Putamen (tissue), 1 donor: ENCODE data around the gene TEX48.

Experiments
- DNase-seq: peaks from one replicate; pipeline ENCODE4 v3.0.0-alpha.2; 2016; ENCODE audit warnings: low spot score

TEX48 gene

GRCh38 chr9:114693248-114693855 lies 11.4 kb upstream of the TEX48 start:
- DNase-seq = no peak

DNA sequence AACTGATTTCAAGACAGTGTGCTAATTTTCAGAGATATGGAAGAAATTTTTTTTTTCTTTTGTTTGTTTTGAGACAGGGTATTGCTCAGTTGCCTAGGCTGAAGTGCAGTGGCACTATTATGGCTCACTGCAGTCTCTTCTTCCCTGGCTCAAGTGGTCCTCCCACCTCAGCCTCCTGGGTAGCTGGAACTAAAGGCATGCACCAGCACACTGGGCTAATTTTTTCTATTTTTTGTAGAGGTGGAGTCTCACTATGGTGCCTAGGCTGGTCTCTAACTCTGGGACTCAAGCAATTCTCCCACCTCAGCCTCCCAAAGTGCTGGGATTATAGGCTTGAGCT lies 9.9 kb upstream of the TEX48 start:
- no peak for DNase-seq

DNA sequence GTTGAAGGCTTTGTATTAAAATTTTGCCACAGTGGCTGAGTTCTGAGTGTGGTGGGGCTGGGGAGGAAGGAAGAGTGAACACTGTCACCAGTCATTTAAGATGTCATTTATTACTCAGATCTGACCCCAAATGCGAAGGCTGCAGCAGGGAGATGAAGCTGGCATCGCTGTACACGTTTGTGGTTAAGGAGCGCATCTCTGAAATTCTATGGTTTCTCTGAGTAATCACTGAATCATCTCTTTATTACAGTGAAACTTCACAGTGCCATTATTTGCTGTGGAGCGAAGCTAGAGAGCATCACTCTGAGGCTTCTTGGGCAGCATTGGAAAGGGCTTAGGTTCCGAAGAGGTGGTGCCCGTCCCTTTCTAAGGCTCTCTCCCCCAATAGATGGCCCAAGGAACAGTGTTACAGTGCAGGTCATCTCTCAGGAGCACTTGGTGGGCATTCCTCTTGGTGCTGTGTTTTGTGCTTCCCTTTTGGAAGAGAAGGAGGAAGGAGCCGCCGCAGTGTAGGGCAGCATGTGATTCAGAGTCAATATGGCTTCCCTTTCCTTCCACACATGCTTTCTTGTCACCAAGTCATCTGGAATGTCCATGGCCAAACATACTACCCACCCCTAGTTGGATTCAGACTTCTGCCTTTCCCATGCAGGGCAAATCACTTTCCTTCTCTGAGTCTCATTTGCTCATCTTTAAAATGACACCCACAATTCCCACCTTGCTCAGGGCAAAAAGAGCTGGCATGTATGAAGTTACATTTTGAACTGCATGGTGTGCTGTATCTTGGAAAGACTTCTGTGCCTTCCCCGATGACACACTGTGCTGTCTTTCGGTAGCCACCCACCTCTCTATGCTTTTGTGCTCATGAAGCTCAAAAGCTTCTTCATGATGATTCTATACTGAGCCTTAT lies 9.3 kb upstream of the TEX48 start:
- peak; percentile 51 for DNase-seq

GRCh38 chr9:114690308-114690707 lies 8.3 kb upstream of the TEX48 start:
- DNase-seq = no peak

- no peak for DNase-seq
These were observed 7.8 kb upstream of the TEX48 start for GRCh38 chr9:114689813-114690212.

DNA sequence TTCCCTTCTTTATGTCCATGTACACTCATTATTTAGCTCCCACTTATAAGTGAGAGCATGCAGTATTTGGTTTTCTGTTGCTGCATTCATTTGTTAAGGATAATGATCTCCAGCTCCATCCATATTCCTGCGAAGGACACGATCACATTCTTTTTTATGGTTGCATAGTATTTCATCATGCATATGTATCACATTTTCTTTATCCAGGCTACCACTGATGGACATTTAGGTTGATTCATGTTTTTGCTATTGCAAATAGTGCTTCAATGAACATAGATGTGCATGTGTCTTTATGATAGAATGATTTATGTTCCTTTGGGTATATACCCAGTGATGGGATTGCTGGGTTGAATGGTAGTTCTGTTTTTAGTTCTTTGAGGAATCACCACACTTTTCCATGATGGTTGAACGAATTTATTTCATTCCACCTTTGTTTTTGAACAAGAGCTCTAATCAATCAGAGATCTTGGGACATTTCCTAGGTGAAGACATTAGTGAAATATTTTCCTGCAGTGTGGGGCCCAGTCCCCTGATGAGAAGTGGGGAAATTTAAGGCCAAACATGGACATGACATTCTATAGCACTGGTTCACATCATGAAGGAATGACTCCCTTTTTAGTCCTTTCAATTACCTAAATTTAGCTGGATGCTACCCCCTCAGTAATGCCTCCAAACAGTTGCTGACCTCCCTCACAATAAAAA lies 7.1 kb upstream of the TEX48 start:
- DNase-seq = no peak

GRCh38 chr9:114688379-114688778 lies 6.4 kb upstream of the TEX48 start:
- DNase-seq = no peak

DNA sequence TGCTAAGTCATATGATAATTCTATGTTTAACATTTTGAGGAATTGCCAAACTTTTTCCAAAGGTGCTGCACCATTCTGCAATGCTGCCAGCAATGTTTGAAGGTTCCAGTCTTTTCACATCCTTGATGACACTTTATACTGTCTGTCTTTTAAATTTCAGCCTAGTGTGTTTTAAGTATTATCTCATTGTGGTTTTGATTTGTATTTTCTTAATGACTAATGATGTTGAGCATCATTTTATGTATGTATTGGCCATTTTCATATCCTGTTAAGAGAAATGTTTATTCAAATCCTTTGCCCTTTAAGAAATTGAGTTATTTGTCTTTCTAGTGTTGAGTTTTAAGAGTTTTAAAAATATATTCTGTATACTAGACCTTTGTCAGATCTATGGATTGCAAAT lies 5.0 kb upstream of the TEX48 start:
- no peak for DNase-seq

DNA sequence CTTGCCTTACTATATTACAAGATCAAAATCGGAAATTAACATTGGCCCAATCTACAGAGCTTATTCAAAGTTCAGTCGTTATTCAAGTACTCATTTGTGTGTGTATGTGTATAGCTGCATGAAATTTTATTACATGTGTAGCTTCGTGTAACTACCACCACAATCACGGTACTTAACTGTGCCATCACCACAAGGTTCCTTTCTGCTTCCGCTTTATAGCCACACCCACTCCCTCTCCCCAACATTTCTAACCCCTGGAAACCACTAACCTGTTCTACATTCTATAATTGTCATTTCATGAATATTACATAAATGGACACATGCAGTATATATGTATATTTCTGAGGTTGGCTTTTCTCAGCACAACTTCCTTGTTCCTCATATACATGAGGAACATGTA lies 4.0 kb upstream of the TEX48 start:
- no peak for DNase-seq

DNA sequence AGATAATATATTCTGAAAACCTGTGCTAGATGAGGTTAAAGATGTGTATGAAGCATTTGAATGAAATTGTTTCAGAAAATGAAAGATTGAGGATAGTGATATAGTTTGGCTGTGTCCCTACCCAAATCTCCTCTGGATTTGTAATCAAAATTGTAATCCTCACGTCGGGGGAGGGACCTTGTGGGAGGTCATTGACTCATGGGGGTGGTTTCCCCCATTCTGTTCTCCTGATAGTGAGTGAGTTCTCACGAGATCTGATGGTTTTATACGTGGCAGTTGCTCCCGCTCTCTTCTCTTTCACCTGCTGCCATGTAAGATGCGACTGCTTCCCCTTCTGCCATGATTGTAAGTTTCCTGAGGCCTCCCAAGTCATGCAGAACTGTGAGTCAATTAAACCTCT lies 2.0 kb upstream of the TEX48 start:
- DNase-seq = no peak

GRCh38 chr9:114682846-114683245 lies 854 bp upstream of the TEX48 start:
- no peak for DNase-seq

- no peak for DNase-seq
These were observed 1.6 kb downstream of the TEX48 start for GRCh38 chr9:114680259-114681001.

GRCh38 chr9:114678795-114679194 lies 3.2 kb downstream of the TEX48 start:
- DNase-seq = no peak

GRCh38 chr9:114678130-114678529 lies 3.9 kb downstream of the TEX48 start:
- peak; percentile 62 for DNase-seq

GRCh38 chr9:114677418-114677817 lies 4.6 kb downstream of the TEX48 start:
- DNase-seq = no peak

- DNase-seq = no peak
These were observed 5.1 kb downstream of the TEX48 start for GRCh38 chr9:114676901-114677300.

DNA sequence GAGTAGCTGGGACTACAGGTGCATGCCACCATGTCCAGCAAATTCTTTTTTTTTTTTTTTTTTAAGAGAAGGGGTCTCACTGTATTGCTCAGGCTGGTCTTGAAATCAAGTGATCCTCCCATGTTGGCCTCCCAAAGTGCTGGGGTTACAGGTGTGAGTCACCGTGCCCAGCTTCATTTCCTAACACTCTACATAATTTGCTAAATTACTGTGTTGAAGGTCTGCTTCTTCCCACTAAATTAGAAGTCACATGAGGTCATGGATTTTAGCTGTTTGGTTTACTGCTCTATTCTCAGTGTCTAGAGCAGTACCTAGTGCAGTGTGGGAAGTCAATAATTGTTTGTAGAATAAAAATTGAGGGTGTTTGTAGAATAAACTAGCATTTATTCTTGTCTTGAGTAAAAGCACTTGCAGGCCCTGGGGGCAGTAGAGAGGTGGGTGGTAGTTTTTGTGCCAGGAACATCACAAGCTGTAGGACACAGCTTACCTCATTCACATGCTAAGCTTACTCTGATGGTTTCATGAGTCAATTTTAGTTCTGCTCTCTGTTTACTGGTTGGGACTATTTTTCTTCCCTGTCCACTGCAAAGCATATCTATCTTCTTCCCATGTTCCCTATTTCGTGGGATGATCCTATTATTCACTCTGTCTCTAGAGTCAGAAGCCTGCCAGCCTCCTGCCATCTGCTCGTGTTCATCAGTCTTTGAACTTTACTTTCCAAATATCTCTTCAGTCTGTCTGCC lies 7.0 kb downstream of the TEX48 start:
- no peak for DNase-seq

DNA sequence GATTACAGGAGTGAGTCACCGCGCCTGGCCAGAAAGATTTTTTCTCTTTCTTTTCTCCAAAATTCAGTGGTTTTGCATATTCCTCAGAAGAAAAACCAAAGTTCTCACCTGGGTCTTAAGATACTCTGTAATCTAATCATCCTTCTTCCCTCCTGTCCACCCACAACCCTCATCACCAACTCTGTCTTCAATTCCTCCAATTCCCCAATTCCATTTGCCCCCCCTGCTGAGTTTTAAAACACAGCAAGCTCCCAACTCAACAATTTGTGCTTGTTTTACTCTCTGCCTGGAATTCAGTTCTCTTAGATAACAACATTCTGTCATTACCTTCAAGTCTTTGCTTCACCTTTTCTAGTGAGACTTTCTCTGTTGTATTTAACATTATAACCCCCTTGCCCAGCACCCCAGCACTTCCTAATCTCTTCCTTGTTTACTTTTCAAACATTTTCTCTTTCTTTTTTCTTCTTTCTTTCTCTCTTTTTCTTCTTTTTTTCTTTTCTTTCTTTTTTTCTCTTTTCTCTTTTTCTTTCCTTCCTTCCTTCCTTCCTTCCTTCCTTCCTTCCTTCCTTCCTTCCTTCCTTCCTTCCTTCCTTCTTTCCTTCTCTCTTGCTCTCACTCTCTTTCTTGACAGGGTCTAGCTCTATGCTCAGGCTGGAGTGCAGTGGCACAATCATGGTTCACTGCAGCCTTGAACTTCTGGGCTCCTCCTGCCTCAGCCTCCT lies 7.8 kb downstream of the TEX48 start:
- DNase-seq = no peak

GRCh38 chr9:114671605-114672004 lies 10.4 kb downstream of the TEX48 start:
- no peak for DNase-seq

DNA sequence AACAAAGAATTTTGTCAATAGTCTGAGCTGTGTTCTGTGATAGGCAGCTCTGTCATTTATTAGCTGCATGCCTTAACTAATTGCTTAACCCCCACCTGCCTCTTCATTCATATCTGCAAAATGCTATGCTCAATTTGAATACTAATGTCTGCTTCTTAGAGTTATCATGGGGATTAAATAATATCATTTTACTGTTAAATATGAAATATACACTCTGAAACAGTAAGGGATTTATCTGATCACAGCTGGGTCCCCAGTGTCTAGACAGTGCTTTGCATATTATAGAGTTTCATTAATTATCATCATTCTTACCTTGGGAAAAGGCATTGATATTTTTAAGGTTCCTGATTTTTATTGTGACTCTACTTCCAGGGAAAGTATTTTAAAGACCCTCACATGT lies 12.0 kb downstream of the TEX48 start:
- DNase-seq = no peak

DNA sequence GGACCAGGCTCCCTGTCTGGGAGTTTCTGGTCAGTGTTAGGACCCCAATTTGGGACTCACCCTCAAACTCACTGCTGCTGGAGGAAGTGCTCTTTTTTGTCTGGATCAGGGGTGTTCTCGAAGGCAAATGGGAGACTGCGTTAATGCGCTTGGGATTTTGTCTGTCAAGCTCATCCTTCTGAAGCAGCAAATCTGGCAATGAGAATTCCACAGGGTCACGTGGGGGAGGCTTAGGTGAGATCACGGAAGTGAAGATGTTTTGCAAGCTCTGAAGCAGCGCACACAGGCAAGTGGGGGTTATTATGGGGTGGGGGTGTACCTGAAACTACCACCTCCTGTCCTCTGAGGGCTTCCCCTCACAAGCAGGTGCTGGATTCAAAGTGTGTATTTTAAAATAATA lies 13.8 kb downstream of the TEX48 start:
- no peak for DNase-seq
